Ovary (tissue), 3 donors: ENCODE results near the gene DGUOK.

ENCODE experiments used
- EP300 ChIP-seq: sonication (generic); formaldehyde crosslinking; IDR thresholded peaks from one replicate; pipeline ENCODE4 v1.6.1; 2017; ENCODE audit warnings: antibody characterized with exemption
- TF ChIP-seq, protein P1 (sequence below), 3 donors: fragments of 450-650 bp in 2 of 3; fragments of 200-600 bp in 1 of 3; IDR thresholded peaks; one replicate each; pipeline versions ENCODE4 v1.5.1 to v1.8.0; 2016 to 2022; ENCODE audit warnings: antibody characterized with exemption in 3 of 3, mild to moderate bottlenecking in 1 of 3
- donor health status: DM: no; HTN: no; CAD: no.

DNA sequence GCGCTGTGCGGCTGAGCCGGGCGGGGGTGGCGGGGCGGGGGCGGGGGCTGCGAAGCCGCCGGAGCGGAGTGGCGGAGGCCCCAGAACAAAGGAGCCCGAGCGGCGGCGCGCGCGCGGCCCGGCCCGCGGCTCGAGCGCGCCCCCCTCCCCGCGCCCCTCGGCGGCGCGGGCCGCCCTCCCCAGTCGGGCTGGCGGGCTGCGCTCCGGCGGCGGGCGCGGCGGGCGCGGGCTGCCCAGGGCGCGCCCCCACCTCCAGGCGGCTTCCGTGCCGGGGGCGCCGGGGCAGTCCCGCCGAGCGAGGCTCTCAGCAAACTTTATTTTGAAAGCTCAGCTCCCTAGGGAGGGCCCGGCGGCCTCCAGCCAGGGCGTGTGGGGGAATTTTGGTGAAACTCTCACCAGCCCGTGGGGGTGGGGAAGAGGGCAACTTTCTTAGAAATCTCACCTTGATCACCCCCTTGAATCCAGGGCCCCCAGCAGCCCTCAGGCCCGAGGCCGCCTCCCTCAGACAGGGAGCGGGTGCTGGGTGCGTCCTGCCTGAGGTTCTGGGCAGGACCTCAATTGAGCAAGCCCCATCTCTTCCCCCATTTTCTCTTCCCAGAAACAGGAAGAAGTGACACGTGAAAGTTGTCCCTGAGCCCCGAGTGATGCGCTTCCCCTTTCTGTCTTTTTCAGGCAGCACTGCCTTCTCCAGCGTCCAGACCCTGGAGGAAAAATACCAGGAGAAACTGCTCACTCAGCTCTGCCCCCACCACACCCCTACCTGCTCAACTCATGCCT is 58.8 kb downstream of the DGUOK start:
- TF ChIP-seq EP300, result no peak
- TF ChIP-seq, protein P1, sequence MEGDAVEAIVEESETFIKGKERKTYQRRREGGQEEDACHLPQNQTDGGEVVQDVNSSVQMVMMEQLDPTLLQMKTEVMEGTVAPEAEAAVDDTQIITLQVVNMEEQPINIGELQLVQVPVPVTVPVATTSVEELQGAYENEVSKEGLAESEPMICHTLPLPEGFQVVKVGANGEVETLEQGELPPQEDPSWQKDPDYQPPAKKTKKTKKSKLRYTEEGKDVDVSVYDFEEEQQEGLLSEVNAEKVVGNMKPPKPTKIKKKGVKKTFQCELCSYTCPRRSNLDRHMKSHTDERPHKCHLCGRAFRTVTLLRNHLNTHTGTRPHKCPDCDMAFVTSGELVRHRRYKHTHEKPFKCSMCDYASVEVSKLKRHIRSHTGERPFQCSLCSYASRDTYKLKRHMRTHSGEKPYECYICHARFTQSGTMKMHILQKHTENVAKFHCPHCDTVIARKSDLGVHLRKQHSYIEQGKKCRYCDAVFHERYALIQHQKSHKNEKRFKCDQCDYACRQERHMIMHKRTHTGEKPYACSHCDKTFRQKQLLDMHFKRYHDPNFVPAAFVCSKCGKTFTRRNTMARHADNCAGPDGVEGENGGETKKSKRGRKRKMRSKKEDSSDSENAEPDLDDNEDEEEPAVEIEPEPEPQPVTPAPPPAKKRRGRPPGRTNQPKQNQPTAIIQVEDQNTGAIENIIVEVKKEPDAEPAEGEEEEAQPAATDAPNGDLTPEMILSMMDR (IDR thresholded peaks at IDR 0.05), result no peak
